HCEC 1CT (cell line): ENCODE measurements around the gene MTA1.

Experiments
- DNase-seq: peaks from one replicate; pipeline ENCODE4 v3.0.0-alpha.2; 2017

Gene MTA1

GRCh38 chr14:105426416-105427130, 6.9 kb downstream of the MTA1 start:
- no peak for DNase-seq

- no peak for DNase-seq
Measured at GRCh38 chr14:105427412-105427811, 7.8 kb downstream of the MTA1 start.

- DNase-seq, result no peak
Measured at GRCh38 chr14:105427936-105428485, 8.4 kb downstream of the MTA1 start.

- DNase-seq, result no peak
Measured at GRCh38 chr14:105430042-105430441, 10.4 kb downstream of the MTA1 start.

GRCh38 chr14:105430565-105430964, 10.9 kb downstream of the MTA1 start:
- peak; percentile 74 for DNase-seq

- DNase-seq, result no peak
Measured at GRCh38 chr14:105431256-105431655, 11.6 kb downstream of the MTA1 start.

GRCh38 chr14:105432657-105433056, 13.0 kb downstream of the MTA1 start:
- DNase-seq, result no peak

- DNase-seq, result no peak
Measured at GRCh38 chr14:105433161-105433605, 13.6 kb downstream of the MTA1 start.

GRCh38 chr14:105436402-105436801, 16.8 kb downstream of the MTA1 start:
- no peak for DNase-seq

GRCh38 chr14:105436891-105437722, 17.5 kb downstream of the MTA1 start:
- DNase-seq, result no peak

- DNase-seq, result no peak
Measured at GRCh38 chr14:105437723-105438500, 18.3 kb downstream of the MTA1 start.

- DNase-seq, result no peak
Measured at GRCh38 chr14:105439179-105439578, 19.6 kb downstream of the MTA1 start.

- DNase-seq, result no peak
Measured at GRCh38 chr14:105439710-105440553, 20.3 kb downstream of the MTA1 start.

- no peak for DNase-seq
Measured at GRCh38 chr14:105440554-105440900, 20.9 kb downstream of the MTA1 start.

- DNase-seq, result no peak
Measured at GRCh38 chr14:105440992-105441391, 21.4 kb downstream of the MTA1 start.

GRCh38 chr14:105442125-105442524, 22.5 kb downstream of the MTA1 start:
- DNase-seq, result no peak

GRCh38 chr14:105442834-105443233, 23.2 kb downstream of the MTA1 start:
- no peak for DNase-seq

GRCh38 chr14:105444859-105445258, 25.2 kb downstream of the MTA1 start:
- no peak for DNase-seq

- DNase-seq, result no peak
Measured at GRCh38 chr14:105445290-105445689, 25.7 kb downstream of the MTA1 start.

- DNase-seq, result no peak
Measured at GRCh38 chr14:105445901-105446845, 26.5 kb downstream of the MTA1 start.

GRCh38 chr14:105446971-105447370, 27.3 kb downstream of the MTA1 start:
- DNase-seq, result no peak
